Tibial nerve (tissue), 4 donors: ENCODE results near the gene MYO7A. TPM values are rescaled to one million over a fixed set of nuclear protein-coding genes. Genes with fewer than 3 reads are reported as not detected.

Experiments used
- DNase-seq, 2 donors: peaks; one replicate each; pipeline ENCODE4 v3.0.0-alpha.2; 2019; ENCODE audit warnings: low spot score in 2 of 2
- H3K27ac ChIP-seq, 4 donors: fragments of 200-600 bp; sonication (generic) in 3 of 4; one replicate each; pipeline ENCODE4 v1.5.1; 2017 to 2019; ENCODE audit warnings: mild to moderate bottlenecking in 1 of 4
- H3K27me3 ChIP-seq, 2 donors: fragments of 200-600 bp; sonication (generic) in 1 of 2; one replicate each; pipeline versions ENCODE4 v1.5.1 to v1.6.0; 2017 to 2019
- H3K36me3 ChIP-seq, 3 donors: fragments of 200-600 bp; sonication (generic); one replicate each; pipeline ENCODE4 v1.5.1; 2018 to 2019
- H3K4me1 ChIP-seq, 4 donors: fragments of 200-600 bp; sonication (generic) in 3 of 4; one replicate each; pipeline ENCODE4 v1.5.1; 2017 to 2019
- H3K4me3 ChIP-seq, 4 donors: fragments of 200-600 bp; sonication (generic) in 3 of 4; one replicate each; pipeline ENCODE4 v1.5.1; 2017 to 2019; ENCODE audit warnings: mild to moderate bottlenecking in 1 of 4, moderate library complexity in 1 of 4
- H3K9me3 ChIP-seq, 4 donors: fragments of 200-600 bp; sonication (generic) in 3 of 4; one replicate each; pipeline ENCODE4 v1.5.1; 2017 to 2019
- CTCF ChIP-seq, 5 experiments: fragments of 200-600 bp in 3 of 5; fragments of 450-650 bp in 2 of 5; sonication (generic) in 3 of 5; IDR thresholded peaks; one replicate each; pipeline ENCODE4 v1.5.1; 2016 to 2019; ENCODE audit warnings: antibody characterized with exemption in 5 of 5, mild to moderate bottlenecking in 3 of 5, moderate library complexity in 2 of 5
- EP300 ChIP-seq, 2 donors: sonication (generic); formaldehyde crosslinking; IDR thresholded peaks; one replicate each; pipeline ENCODE4 v1.6.1; 2017; ENCODE audit warnings: antibody characterized with exemption in 2 of 2, mild to moderate bottlenecking in 1 of 2
- POLR2A ChIP-seq, 2 donors: fragments of 450-650 bp; IDR thresholded peaks; one replicate each; pipeline ENCODE4 v1.6.1; 2017; ENCODE audit warnings: antibody characterized with exemption in 2 of 2, mild to moderate bottlenecking in 2 of 2, moderate library complexity in 2 of 2
- WGBS, 2 donors: methylation state at CpG; one replicate each; pipeline ENCODE4 v1.1.5; 2018; 5-methylcytosine and 5-hydroxymethylcytosine counted together
- total RNA-seq, 4 donors: library from RNA; depleted of rRNA; stranded (reverse); fragments of >200 nt; gene quantifications; one replicate each; pipeline ENCODE4 v1.1.0, GENCODE V29; 2016

The MYO7A gene
- total RNA-seq, 4 donors from 2014 or later, result 12.6 to 45.0 (median 24.4) TPM

DNA sequence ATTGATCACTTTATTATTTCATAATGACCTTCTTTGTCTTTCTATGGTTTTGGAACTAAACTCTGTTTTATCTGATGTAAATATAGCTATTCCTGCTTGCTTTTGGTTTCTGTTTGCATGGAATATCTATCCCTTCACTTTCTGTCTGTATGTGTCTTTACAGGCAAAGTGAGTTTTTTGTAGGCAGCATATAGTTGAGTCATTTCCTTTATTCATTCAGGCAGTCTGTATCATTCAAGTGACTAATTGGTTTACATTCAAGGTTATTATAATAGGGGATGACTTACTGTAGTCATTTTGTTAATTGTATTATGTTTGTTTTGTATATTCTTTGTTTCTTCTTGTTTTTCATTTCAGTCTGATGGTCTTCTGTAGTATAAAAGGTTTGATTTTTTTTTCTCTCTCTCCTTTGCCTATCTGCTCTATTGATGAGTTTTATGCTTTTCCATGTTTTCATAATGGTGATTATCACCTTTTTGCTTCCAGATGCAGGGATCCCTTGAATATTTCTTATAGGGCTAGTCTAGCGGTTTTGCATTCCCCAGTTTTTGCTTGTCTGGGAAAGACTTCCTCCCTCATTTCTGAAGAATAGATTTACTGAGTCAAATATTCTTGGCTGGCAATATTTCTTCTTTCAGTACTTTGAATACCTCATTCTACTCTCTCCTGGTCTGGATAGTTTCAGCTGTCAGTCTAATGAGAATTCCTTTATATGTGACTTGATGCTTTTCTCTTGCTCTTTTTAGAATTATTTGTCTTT, 123.0 kb downstream of the MYO7A start:
- 92 to 98% methylated on average over 1 of the region's 1 CpG for WGBS, 2 donors
- no peak overlapping the region for H3K27ac ChIP-seq
- H3K9me3 ChIP-seq, result peaks cover 0 to 17% (median 2%) of the 10 kb centered on the region in 4 donors
- TF ChIP-seq POLR2A (IDR thresholded peaks at IDR 0.05) (no peak), CTCF (IDR thresholded peaks at IDR 0.05) (no peak), EP300 (IDR thresholded peaks at IDR 0.05) (no peak)
- H3K4me1 ChIP-seq, result no peaks in the 10 kb centered on the region
- no peaks in the 10 kb centered on the region for H3K36me3 ChIP-seq
- DNase-seq, result no peak
- no peak overlapping the region for H3K4me3 ChIP-seq
- H3K27me3 ChIP-seq, result no peaks in the 10 kb centered on the region

- H3K27me3 ChIP-seq, result no peaks in the 10 kb centered on the region
- no peak for DNase-seq
- 87 to 89% methylated on average over 3 of the region's 3 CpGs for whole genome bisulfite sequencing, 2 donors
- H3K27ac ChIP-seq, result no peak overlapping the region
- H3K36me3 ChIP-seq, result no peaks in the 10 kb centered on the region
- H3K4me3 ChIP-seq, result no peak overlapping the region
- no peaks in the 10 kb centered on the region for H3K4me1 ChIP-seq
- peaks cover 0 to 17% (median 2%) of the 10 kb centered on the region in 4 donors for H3K9me3 ChIP-seq
- TF ChIP-seq CTCF (IDR thresholded peaks at IDR 0.05), result no peak
- TF ChIP-seq EP300 (IDR thresholded peaks at IDR 0.05), result no peak
- TF ChIP-seq POLR2A (IDR thresholded peaks at IDR 0.05), result no peak
Observed at GRCh38 chr11:77252555-77253270, 124.7 kb downstream of the MYO7A start.

GRCh38 chr11:77253690-77254089, 125.6 kb downstream of the MYO7A start:
- no peak overlapping the region for H3K4me3 ChIP-seq
- H3K9me3 ChIP-seq, result peaks cover 0 to 17% (median 2%) of the 10 kb centered on the region in 4 donors
- no peaks in the 10 kb centered on the region for H3K27me3 ChIP-seq
- H3K4me1 ChIP-seq, result no peaks in the 10 kb centered on the region
- no peak for DNase-seq
- no peak overlapping the region for H3K27ac ChIP-seq
- 93 to 94% methylated on average over 1 of the region's 1 CpG for WGBS, 2 donors
- H3K36me3 ChIP-seq, result no peaks in the 10 kb centered on the region
- TF ChIP-seq EP300 (IDR thresholded peaks at IDR 0.05) (no peak), CTCF (IDR thresholded peaks at IDR 0.05) (no peak), POLR2A (IDR thresholded peaks at IDR 0.05) (no peak)

DNA sequence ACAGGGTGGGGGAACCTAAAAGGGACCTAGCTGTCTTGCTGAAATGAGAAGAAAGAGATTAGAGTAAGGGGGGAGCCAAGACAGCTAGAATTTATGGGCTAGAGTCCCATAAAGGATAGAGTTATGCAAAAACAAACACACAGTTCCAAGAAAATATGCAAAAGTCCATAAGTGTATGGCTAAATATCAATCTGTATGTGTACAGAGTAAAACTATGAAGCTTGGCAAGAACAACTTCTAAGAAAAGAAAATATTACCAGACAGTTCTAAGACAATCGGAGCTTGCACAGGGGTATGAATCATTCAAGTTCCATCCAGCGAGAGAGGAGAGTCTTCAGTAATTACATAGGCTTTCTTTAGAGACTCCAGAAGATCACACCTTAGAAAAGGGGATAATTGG, 131.6 kb downstream of the MYO7A start:
- no peak overlapping the region for H3K27ac ChIP-seq
- no peak for DNase-seq
- H3K4me1 ChIP-seq, result no peaks in the 10 kb centered on the region
- TF ChIP-seq EP300 (IDR thresholded peaks at IDR 0.05), result no peak
- TF ChIP-seq CTCF (IDR thresholded peaks at IDR 0.05), result no peak
- no peak for TF ChIP-seq POLR2A (IDR thresholded peaks at IDR 0.05)
- no peak overlapping the region for H3K4me3 ChIP-seq
- no peaks in the 10 kb centered on the region for H3K27me3 ChIP-seq
- H3K36me3 ChIP-seq, result no peaks in the 10 kb centered on the region
- peaks cover 0 to 32% (median 6%) of the 10 kb centered on the region in 4 donors for H3K9me3 ChIP-seq
- WGBS, 2 donors, result 51 to 55% methylated on average over 2 of the region's 2 CpGs

DNA sequence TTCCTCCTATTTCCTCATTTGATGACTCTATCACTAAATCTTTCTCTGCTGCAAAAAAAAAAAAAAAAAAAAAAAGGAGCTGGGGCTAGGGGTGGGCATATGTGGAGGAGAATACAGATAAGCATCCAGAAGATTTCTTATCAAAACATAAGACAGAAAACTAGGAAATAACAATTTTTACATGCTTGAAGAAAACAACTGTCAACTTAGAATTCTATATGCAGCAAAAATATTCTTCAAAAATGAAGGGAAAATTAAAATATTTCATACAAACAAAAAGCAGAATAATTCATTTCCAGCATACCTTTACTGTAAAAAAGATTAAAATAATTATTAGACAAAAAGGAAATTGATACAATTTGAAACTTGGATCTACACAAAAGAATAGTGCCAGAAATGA, 134.8 kb downstream of the MYO7A start:
- DNase-seq, result no peak
- Histone ChIP-seq H3K27ac (no peak overlapping the region), H3K4me1 (no peaks in the 10 kb centered on the region), H3K9me3 (peaks cover 0 to 32% (median 6%) of the 10 kb centered on the region in 4 donors), H3K36me3 (no peaks in the 10 kb centered on the region), H3K4me3 (no peak overlapping the region), H3K27me3 (no peaks in the 10 kb centered on the region)
- TF ChIP-seq CTCF (IDR thresholded peaks at IDR 0.05), result no peak
- no peak for TF ChIP-seq EP300 (IDR thresholded peaks at IDR 0.05)
- TF ChIP-seq POLR2A (IDR thresholded peaks at IDR 0.05), result no peak
